ENCODE data around the gene SPDYE17.
"Not testable (repeated sequence)": the region's sequence is repeated elsewhere in the genome, so short reads cannot be mapped to it uniquely, and the experiment has no call there.

Gene SPDYE17

GRCh38 chr7:76974793-76975579 lies 57.2 kb downstream of the SPDYE17 start:
- not testable (repeated sequence) for DNase-seq (ENCODE audit: insufficient read length, low spot score); FAIRE-seq

- not testable (repeated sequence) for FAIRE-seq; DNase-seq (ENCODE audit: insufficient read length, low spot score)
Measured at GRCh38 chr7:76974336-76974735, 57.8 kb downstream of the SPDYE17 start.

- DNase-seq (ENCODE audit: insufficient read length, low spot score); FAIRE-seq: not testable (repeated sequence)
Measured at GRCh38 chr7:76972391-76972790, 59.8 kb downstream of the SPDYE17 start.

Data from H54 (cell line).